HG03354 (cell line): ENCODE data around the gene FOXP1.

Experiments used
- ATAC-seq: cut with Tn5 transposase; IDR thresholded peaks from one replicate; pipeline ENCODE4 v1.9.1; 2021; ENCODE audit warnings: mild to moderate bottlenecking; ENCODE audit not compliant: unreplicated experiment, poor library complexity, severe bottlenecking

The FOXP1 gene

DNA sequence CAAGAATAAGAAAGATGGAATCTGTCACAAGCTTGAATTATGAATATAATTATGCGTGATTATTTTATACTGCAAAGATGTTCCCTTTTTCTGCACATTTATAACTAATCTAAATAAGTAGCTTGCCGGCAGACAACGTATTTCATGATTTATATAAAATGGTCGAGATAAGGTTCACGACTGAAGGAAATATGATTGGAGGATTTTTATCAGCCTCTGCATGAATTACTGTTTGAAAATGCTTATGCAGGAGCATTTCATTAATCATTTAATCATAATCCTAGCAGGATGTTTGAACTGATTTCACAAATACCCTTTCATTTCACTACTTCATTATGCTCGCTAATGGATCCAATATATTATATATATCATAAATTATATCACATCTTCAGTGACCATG is 580.0 kb downstream of the FOXP1 start:
- no peak for ATAC-seq

GRCh38 chr3:71002298-71002697 is 581.2 kb downstream of the FOXP1 start:
- ATAC-seq: no peak

GRCh38 chr3:71001303-71001830 is 582.2 kb downstream of the FOXP1 start:
- no peak for ATAC-seq

- ATAC-seq: no peak
Measured at GRCh38 chr3:71000483-71000882, 583.0 kb downstream of the FOXP1 start.

DNA sequence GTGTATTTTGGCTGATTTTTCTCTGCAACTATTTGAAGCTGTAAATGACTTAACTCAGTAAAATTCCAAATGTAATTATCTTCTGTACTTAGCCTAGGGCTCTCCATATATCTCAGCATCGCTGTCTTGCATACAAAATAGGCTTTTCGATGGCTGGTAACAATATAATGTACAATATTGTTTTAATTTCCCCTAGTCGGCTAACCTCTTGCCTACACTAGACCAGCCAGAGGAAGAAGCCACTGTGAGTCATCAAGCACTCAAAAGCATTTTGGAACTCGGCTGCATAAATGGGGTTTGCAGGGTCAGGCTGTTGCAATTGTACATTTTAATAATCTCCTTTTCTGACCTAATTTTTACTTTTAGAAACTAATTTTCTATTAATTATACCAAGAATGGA is 583.8 kb downstream of the FOXP1 start:
- no peak for ATAC-seq

- no peak for ATAC-seq
Measured at GRCh38 chr3:70996082-70996481, 587.4 kb downstream of the FOXP1 start.

DNA sequence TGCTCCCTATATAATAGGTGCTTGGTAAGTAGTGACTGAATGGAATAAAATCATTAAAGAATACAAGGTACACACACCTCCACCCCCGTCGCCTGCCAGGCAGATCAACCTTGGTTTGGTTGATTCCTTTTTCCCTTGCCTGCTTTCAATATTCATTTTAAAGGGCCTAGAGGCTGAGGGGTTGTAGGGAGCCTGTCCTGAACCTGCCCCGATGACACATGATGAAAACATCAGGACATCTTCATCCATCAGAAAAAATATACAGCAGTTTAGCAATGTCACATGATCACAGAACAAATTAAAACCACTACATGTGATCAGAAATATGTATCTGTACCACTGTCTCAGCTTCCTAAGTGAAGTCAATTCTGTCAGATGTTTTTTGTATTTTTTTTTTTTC is 588.9 kb downstream of the FOXP1 start:
- no peak for ATAC-seq

DNA sequence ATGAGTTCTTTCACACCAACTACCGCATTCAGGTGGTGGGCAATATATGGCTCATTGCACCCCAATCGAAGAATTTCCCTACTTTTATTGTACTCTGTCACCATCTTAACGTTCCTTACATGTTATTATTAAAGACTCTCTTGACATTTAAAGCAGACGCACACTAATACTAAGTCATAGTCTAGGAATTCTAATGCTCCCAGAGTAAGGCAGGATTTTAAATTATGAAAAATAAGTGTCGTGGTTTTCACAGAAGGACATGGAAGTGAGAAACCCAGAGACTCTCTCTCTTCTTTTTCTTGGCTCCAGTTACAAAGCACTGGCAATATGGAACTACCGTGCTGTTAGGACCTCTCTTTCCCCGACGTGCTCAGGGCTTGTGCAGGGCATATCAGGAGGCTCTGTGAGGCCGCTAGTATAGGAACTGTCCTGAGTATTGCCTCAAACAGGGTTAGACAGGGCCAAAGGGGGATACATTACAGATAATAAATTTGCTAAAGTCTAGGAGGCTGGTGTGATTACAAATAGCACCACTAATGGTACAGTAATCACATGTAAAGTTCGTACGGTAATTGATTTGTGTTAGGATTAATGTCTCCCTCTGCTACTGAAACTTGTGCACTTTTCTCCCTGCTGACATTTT is 590.8 kb downstream of the FOXP1 start:
- no peak for ATAC-seq

DNA sequence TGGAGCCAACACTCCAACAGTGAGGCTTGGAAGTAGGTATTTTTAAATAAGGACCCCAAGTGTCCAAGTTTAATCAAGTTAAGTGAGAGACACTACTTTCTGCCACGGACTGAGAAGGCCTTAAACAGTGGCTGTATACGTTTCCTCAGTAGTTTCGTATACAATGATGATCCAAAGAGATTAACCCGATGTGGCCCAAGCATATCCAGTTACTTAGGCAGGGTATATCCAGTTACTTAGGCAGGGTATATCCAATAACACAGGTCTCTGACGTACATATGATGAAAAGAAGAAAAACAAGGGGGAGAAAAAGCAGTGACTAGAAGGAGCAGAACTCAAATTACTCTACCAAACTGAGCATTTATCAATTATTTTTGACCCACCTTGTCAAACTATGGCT is 591.4 kb downstream of the FOXP1 start:
- ATAC-seq: no peak

GRCh38 chr3:70990723-70991122 is 592.8 kb downstream of the FOXP1 start:
- no peak for ATAC-seq

- ATAC-seq: no peak
Measured at GRCh38 chr3:70990185-70990584, 593.3 kb downstream of the FOXP1 start.

DNA sequence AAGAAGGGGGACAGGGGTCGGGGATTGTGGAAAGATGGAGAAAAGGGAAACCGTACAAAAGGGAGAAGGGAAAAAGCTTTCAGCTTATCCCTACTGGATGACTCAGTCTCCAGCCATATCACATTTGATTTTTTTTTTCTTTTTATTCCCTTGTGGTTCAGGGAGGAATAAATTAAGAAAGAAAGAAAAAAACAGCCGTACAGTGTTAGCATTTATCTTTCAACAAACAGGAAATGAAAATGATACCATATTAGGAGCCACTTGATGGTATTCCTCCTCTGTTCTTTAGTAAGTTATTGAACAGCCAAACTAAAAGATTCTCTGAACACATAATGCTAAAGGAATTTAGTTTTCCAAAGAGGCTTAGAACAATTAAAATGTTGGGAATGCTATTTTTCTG is 594.4 kb downstream of the FOXP1 start:
- no peak for ATAC-seq

DNA sequence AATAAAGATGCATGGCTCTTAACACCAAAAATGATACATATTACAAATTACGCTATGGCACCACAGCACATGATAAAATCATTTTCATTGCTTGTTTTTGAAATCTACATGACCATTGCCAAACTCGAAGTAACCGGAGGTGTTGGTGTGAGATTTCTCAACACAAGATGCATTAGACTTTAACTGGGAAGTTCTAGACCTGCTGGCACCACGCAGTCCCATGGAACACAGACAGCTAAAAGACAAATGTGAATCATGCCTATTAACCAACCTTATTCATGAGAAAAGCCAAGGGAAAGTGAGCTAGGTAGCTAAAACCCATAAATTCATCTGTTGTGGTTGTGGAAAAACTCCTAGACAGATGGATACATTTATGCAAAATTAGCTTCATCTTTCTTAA is 595.4 kb downstream of the FOXP1 start:
- no peak for ATAC-seq

- ATAC-seq: no peak
Measured at GRCh38 chr3:70985572-70985971, 598.0 kb downstream of the FOXP1 start.

DNA sequence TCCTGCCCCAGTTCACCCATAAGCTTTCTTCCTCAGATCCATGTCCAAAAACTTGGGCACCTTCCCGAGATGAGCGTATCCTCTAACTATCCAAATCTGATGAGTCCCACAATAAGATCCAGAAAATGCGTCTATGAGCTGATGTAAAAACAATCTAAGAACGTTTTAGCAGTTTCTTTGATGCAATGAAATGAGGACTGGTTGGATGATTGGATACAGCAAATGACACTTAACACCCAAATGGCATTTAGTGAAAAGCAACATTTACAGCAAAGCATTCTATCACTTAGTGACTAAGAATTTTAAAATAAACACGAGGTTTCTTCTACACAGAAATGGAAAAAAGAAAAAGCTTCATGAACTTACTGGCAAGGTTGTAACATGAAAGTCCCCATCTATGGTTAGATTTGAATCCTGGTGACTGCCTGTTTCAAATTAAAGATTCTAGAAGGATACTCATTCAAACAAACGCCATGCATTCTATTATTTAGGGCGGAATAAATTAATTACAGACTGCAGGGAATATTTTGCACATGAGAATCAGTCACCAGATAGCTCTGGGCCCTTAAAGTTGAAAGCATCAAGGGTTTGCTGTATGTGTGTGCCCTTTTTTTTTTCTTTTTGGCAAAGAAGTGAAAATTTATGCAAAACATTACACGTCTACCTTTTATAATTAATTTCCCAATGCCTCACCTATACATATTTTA is 598.6 kb downstream of the FOXP1 start:
- ATAC-seq: no peak

DNA sequence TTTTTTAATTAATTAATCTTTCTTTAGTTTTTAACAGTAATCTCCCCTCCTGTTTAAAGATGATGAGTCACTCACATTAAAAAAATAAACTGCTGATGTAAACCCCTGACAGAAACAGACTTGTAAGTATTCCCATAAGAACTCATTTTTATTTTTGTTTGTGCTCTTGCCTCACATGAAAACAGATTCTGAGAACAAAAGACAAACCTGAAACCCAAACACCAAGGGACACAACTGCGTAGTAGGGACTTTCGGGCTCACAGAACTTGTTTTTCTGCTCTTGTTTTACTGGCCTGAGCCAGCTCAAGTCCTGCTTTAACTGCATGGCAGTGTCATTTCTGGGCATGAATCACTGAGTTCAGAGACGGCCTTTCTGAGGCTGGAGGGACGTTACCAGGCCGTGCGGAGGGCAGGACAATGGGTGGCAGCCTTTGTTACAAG is 600.8 kb downstream of the FOXP1 start:
- ATAC-seq: peak; percentile 81

DNA sequence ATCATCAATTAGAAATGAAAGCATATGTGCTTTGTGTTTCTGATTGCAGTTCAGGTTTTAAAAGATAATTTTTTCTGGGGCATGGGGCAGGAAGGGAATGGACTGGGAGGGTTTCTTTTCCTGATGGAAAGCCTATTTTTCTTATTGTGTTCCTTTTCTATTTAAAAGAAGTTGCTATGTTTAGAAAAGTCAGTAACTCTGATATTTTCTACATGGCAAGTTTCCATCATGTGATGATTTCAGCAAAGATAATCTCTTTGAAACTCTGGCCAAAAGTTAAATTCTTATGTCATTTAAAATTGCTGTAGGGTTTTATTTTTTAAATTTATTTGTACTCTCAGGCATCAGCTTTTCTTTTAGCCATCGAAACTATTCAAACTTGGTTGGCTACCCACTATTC is 601.2 kb downstream of the FOXP1 start:
- ATAC-seq: no peak

- ATAC-seq: no peak
Measured at GRCh38 chr3:70981231-70981880, 602.2 kb downstream of the FOXP1 start.

GRCh38 chr3:70980646-70981170 is 602.8 kb downstream of the FOXP1 start:
- ATAC-seq: no peak

GRCh38 chr3:70979983-70980645 is 603.4 kb downstream of the FOXP1 start:
- ATAC-seq: no peak
